Fibroblast of villous mesenchyme (primary cell): ENCODE measurements around the gene S1PR1. TPM values are rescaled to one million over a fixed set of nuclear protein-coding genes. Genes with fewer than 3 reads are reported as not detected.

ENCODE experiments used
- DNase-seq: peaks from one replicate; pipeline ENCODE4 v3.0.0-alpha.2; 2010; ENCODE audit warnings: low read depth
- H3K4me3 ChIP-seq: 2 replicates; pipeline ENCODE4 v1.5.1; 2011; ENCODE audit warnings: low read depth, mild to moderate bottlenecking, low read length
- total RNA-seq: library from RNA; depleted of rRNA; stranded (reverse); fragments of >200 nt; gene quantifications from 2 replicates; pipeline ENCODE4 v1.2.3, GENCODE V29; 2012
- TF ChIP-seq, protein P1 (sequence below): IDR thresholded peaks from 2 replicates; pipeline ENCODE4 v1.5.1; 2012; ENCODE audit warnings: low read depth, mild to moderate bottlenecking, low read length; ENCODE audit not compliant: insufficient read depth

The S1PR1 gene
- total RNA-seq, 1 donor, result 9.9 TPM

DNA sequence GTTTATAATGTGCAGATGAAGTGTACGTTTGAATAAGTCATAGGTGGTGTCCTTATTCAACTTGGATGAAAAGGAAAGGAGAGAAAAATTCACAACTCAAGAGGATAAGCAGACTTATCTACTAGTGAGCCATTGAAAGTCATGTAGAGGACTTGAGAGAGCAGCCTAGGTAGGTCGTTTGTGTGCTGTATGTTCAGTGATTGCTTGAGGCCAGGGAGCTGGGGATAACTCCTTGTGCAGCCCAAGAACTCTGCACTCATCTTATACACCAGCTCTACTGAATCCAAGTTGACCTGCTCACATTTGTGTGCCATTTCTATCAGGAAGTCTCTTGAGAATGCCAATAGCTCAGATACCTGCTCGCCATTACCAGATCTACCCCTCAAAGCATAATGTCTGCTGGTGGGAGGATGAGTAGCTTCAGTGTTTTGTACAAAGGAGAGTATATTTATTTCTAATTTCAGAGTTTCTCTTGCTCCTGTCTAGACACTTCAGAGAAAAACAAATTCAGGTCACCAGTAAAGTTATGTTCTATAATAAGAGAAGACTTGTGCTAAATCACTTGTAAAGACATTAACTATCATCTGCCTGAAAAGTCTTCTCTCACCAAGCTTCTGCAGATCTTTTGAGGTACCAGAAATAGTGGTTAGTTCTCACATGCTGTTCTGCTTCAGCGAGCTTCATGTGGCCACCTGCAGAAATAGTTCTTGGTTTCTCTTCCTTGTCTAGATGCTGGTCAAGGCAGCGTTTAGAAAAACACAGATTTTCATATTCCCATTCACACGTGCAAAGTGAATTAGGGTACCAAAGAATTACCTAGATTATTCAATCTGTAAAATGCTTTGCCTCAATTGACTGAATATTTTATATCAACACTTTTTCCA lies 10.8 kb downstream of the S1PR1 start:
- no peak for DNase-seq
- TF ChIP-seq, protein P1, sequence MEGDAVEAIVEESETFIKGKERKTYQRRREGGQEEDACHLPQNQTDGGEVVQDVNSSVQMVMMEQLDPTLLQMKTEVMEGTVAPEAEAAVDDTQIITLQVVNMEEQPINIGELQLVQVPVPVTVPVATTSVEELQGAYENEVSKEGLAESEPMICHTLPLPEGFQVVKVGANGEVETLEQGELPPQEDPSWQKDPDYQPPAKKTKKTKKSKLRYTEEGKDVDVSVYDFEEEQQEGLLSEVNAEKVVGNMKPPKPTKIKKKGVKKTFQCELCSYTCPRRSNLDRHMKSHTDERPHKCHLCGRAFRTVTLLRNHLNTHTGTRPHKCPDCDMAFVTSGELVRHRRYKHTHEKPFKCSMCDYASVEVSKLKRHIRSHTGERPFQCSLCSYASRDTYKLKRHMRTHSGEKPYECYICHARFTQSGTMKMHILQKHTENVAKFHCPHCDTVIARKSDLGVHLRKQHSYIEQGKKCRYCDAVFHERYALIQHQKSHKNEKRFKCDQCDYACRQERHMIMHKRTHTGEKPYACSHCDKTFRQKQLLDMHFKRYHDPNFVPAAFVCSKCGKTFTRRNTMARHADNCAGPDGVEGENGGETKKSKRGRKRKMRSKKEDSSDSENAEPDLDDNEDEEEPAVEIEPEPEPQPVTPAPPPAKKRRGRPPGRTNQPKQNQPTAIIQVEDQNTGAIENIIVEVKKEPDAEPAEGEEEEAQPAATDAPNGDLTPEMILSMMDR, result no peak
- H3K4me3 ChIP-seq, result no peak overlapping the region

DNA sequence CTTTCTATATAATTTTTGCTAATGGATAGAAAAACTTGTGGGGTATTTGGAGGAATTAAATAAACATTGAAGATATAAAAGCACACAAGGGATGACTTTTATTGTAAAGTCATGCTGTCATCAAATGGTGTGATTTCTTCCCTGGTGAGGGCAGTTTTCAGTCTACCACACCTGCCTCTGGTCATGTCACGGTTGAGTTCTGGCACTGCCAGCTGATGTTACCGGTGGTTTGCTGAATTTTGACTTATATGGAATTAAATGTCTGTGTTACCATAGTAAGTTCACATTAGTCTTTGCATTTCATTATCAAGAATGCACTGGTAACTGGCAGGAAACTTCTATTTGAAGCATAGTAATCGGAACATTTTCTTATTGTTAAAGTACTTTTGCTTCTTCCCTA lies 13.4 kb downstream of the S1PR1 start:
- TF ChIP-seq, protein P1, result no peak
- DNase-seq, result no peak

DNA sequence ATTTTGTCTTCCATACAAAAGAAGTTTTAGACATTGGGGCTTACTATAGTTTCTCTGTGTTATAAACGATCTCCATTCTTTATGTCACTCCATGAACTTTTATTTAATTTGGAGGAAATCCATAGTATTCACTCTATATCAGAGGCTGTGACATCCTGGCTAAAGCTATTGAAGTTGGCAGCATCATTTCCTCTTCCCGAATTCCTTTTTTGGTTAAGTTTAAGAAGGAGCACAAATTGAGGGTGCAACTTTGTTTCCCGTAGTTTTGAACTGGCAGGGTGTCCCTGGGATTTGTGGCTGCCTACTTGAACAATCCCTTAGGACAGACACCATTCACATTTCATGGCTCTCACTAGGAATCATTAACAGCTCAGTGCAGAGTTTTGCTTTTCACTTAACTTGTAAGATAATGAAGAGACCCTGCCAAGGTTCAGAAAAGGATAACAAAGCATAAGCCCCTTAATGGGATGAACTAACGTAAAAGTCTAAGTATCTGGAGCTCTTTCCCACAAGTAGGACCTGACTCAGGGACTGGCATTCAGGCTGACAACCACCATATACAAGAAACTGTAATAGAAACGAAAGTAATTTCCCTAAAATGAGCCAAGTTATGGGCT lies 13.9 kb downstream of the S1PR1 start:
- TF ChIP-seq, protein P1, result no peak
- DNase-seq, result no peak
- H3K4me3 ChIP-seq, result no peak overlapping the region

More for the DNA sequence above, 13.4 kb downstream of the S1PR1 start:
- no peak overlapping the region for H3K4me3 ChIP-seq

DNA sequence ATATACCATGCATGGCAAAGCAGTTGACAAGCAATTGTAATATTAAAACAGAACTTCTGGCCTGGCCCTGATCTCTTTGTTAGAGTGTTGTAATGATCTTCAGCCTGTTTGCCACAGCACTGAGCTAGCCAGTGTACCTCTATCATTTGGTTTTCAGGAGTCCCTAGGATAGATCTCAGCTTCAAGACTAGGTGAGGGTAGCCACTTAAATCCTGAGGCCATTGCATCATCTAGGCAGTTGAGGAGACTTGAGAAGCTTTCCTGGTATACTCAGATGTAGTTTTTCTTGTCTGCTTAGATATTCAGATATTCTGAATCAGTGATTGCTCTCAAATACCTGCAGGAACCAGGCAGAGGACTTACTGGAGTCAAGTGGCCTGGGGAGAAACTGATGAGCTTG lies 14.7 kb downstream of the S1PR1 start:
- TF ChIP-seq, protein P1, result no peak
- DNase-seq, result no peak
- no peak overlapping the region for H3K4me3 ChIP-seq

DNA sequence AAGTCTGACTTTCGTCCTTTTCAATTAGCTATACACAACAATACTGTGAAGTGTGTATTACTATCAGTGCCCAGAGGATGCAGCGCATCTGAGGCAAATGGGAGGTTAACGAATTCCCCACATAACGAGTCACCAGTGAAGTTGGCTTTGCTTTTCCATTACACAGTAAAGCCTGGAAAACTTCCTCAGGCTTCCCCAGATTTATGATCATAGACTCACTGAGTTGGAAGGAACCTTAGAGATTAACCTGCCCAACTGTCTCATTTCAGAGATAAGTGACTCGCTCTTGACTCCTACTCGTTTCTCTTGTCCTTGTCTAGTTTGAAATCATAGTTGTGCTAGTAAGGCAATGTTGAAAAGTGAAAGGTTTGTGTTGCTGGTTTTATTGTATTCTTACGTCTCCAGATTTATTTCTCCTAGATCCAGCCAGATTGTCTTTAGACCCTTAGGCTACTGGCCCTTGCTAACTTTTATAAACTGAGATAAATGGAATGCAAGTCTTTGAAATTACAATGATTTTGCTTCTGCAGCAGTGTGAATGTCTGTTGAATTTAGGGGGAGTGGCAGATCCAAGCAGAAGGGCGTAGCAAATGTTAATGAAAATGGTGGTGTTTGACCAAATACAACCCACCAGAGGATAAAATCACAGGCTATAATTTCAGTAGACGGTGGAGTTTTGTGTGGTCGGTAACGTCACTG lies 17.3 kb downstream of the S1PR1 start:
- peak; percentile 54 for DNase-seq
- TF ChIP-seq, protein P1, result no peak
- H3K4me3 ChIP-seq, result peak overlapping the region; percentile 20

DNA sequence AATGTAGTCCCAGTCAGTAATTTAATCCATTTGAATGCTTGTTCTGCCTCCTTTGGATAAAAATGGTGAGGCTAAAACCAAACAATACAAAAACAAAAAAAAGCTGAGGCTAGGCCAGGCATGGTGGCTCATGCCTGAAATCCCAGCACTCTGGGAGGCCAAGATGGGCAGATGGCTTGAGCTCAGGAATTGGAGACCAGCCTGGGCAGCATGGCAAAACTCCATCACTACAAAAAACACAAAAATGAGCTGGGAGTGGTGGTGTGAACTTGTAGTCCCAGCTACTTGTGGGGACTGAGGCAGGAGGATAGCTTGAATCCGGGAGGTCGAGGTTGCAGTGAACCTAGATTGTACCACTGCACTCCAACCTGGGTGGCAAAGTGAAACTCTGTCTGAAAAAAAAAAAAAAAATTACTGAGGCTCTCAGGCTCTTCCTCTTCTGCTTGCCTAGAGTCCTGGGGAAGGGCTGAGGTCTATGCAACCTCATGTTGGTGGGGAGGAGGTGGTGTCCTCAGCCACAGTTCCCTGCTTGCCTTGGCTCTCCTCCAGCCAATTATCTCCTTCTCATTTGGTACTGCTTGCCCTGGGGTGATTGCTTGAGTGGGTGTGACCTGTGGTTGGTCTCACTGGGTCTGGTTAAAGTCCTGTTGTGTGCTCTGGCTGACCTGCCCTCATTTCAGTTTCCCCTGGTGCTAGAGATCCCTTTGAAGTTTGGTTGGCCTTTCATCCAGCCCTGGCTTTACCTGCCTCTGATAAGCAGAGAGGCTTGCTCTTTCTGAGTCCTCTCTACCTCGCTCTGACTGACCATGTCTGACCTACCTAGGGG lies 20.9 kb downstream of the S1PR1 start:
- H3K4me3 ChIP-seq, result no peak overlapping the region
- DNase-seq, result no peak
- TF ChIP-seq, protein P1, result no peak
